H1 (cell line): ENCODE results near the gene DES. TPM values are rescaled to one million over a fixed set of nuclear protein-coding genes. Genes with fewer than 3 reads are reported as not detected.

Source experiments
- CTCF ChIA-PET: fragments of 300-600 bp; sonication (Branson Sonifier 250); formaldehyde crosslinking; loops from one replicate; lab custom pipeline; 2021; ENCODE audit not compliant: partially characterized antibody; lab: Charles Lee
- POLR2A ChIA-PET: fragments of 300-600 bp; sonication (Branson Sonifier 250); formaldehyde crosslinking; loops from one replicate; lab custom pipeline; 2021; ENCODE audit warnings: inconsistent platforms; ENCODE audit not compliant: partially characterized antibody; lab: Charles Lee
- DNase-seq, 2 experiments: peaks; one replicate each; pipeline versions ENCODE4 v3.0.0 to v3.0.0-alpha.2; 2010 to 2022; ENCODE audit warnings: low spot score in 2 of 2, low read depth in 1 of 2, mixed read lengths in 1 of 2
- FAIRE-seq: peaks from 2 replicates; lab custom pipeline; 2011; peaks lifted over from hg19 to GRCh38; lab: Jason Lieb, UNC
- H2AFZ ChIP-seq: 2 replicates; pipeline ENCODE4 v1.8.1; 2012; ENCODE audit warnings: low read length, inconsistent platforms
- H2AK5ac ChIP-seq: 2 replicates; pipeline ENCODE4 v1.6.1; 2013; ENCODE audit warnings: low read depth, low read length
- H2BK120ac ChIP-seq: replicated peaks from 2 replicates; pipeline ENCODE3; 2013; ENCODE audit warnings: low read depth, low read length, inconsistent platforms
- H2BK12ac ChIP-seq: 2 replicates; pipeline ENCODE4 v1.6.1; 2013; ENCODE audit warnings: low read depth, low read length
- H2BK15ac ChIP-seq: 2 replicates; pipeline ENCODE4 v1.6.1; 2013; ENCODE audit warnings: low read length
- H2BK20ac ChIP-seq: 2 replicates; pipeline ENCODE4 v1.6.1; 2013; ENCODE audit warnings: low read length
- H2BK5ac ChIP-seq: 2 replicates; pipeline ENCODE4 v1.6.1; 2013; ENCODE audit warnings: low read depth, low read length
- H3K14ac ChIP-seq: 2 replicates; pipeline ENCODE4 v1.6.1; 2013; ENCODE audit warnings: inconsistent platforms; ENCODE audit not compliant: insufficient read length
- H3K18ac ChIP-seq: 2 replicates; pipeline ENCODE4 v1.6.1; 2013; ENCODE audit warnings: low read length; ENCODE audit errors: extremely low read depth
- H3K23ac ChIP-seq: 2 replicates; pipeline ENCODE4 v1.6.1; 2013; ENCODE audit warnings: inconsistent platforms; ENCODE audit not compliant: insufficient read length
- H3K23me2 ChIP-seq: 2 replicates; pipeline ENCODE4 v1.6.1; 2013; ENCODE audit warnings: low read depth, low read length
- H3K27ac ChIP-seq: 2 replicates; pipeline ENCODE4 v1.6.1; 2011; ENCODE audit warnings: low read depth, low read length, inconsistent platforms
- H3K27me3 ChIP-seq, 4 experiments: replicated peaks in 1 of 4; 1 replicate in 1 of 4; 2 replicates in 3 of 4; pipeline versions ENCODE4 v1.6.1 to v1.8.1; 2011 to 2013; ENCODE audit warnings: low read length in 3 of 4, mild to moderate bottlenecking in 3 of 4, inconsistent platforms in 2 of 4, mixed read lengths in 2 of 4, moderate library complexity in 1 of 4; ENCODE audit not compliant: control insufficient read depth in 3 of 4, insufficient read depth in 3 of 4; ENCODE audit errors: extremely low read depth in 1 of 4
- H3K36me3 ChIP-seq, 4 experiments: 2 replicates each; pipeline versions ENCODE4 v1.6.1 to v1.8.1; 2011 to 2013; ENCODE audit warnings: mild to moderate bottlenecking in 4 of 4, low read length in 3 of 4, moderate library complexity in 2 of 4, control low read depth in 1 of 4, inconsistent platforms in 1 of 4; ENCODE audit not compliant: insufficient read depth in 4 of 4, control insufficient read depth in 2 of 4
- H3K4ac ChIP-seq: replicated peaks from 2 replicates; pipeline ENCODE3; 2013; ENCODE audit warnings: low read length, low read depth, mixed read lengths, inconsistent platforms; ENCODE audit not compliant: insufficient read length
- H3K4me1 ChIP-seq, 4 experiments: replicated peaks in 1 of 4; 1 replicate in 1 of 4; 2 replicates in 3 of 4; pipeline versions ENCODE4 v1.6.1 to v1.8.1; 2011 to 2013; ENCODE audit warnings: low read length in 3 of 4, inconsistent platforms in 2 of 4, mixed read lengths in 1 of 4; ENCODE audit not compliant: insufficient read depth in 4 of 4, control insufficient read depth in 3 of 4
- H3K4me2 ChIP-seq, 2 experiments: 2 replicates each; pipeline versions ENCODE4 v1.6.1 to v1.8.1; 2011 to 2013; ENCODE audit warnings: low read depth in 2 of 2, low read length in 2 of 2, control low read depth in 1 of 2, inconsistent platforms in 1 of 2, mild to moderate bottlenecking in 1 of 2; ENCODE audit not compliant: insufficient read depth in 1 of 2
- H3K4me3 ChIP-seq, 4 experiments: fragments of 200-600, 300-600 bp in 1 of 4; sonication (generic), shearing (Covaris generic), sonication (Bioruptor Twin) in 1 of 4; 2 replicates each; pipeline versions ENCODE4 v1.5.1 to v1.8.1; 2011 to 2016; ENCODE audit warnings: low read length in 4 of 4, low read depth in 3 of 4, control low read depth in 2 of 4, inconsistent platforms in 2 of 4, mild to moderate bottlenecking in 2 of 4, mixed read lengths in 1 of 4, moderate library complexity in 1 of 4; ENCODE audit not compliant: insufficient read depth in 2 of 4; ENCODE audit errors: extremely low read depth in 1 of 4
- H3K56ac ChIP-seq: replicated peaks from 2 replicates; pipeline ENCODE3; 2013; ENCODE audit warnings: low read depth, mild to moderate bottlenecking, mixed read lengths, low read length, inconsistent platforms; ENCODE audit not compliant: insufficient read length
- H3K79me1 ChIP-seq: 2 replicates; pipeline ENCODE4 v1.6.1; 2013; ENCODE audit warnings: low read depth, low read length, control low read depth
- H3K79me2 ChIP-seq, 2 experiments: 2 replicates each; pipeline versions ENCODE4 v1.6.1 to v1.8.1; 2012 to 2013; ENCODE audit warnings: low read length in 2 of 2, mild to moderate bottlenecking in 2 of 2, inconsistent platforms in 1 of 2; ENCODE audit not compliant: insufficient read depth in 2 of 2, control insufficient read depth in 1 of 2
- H3K9ac ChIP-seq, 4 experiments: replicated peaks in 1 of 4; 1 replicate in 1 of 4; 2 replicates in 3 of 4; pipeline versions ENCODE4 v1.6.1 to v1.8.1; 2011 to 2013; ENCODE audit warnings: low read depth in 3 of 4, low read length in 3 of 4, control low read depth in 2 of 4, mild to moderate bottlenecking in 2 of 4, moderate library complexity in 2 of 4, inconsistent platforms in 1 of 4; ENCODE audit errors: extremely low read depth in 1 of 4
- H3K9me3 ChIP-seq, 2 experiments: 2 replicates each; pipeline versions ENCODE4 v1.6.1 to v1.8.1; 2012 to 2013; ENCODE audit warnings: mild to moderate bottlenecking in 2 of 2, moderate library complexity in 2 of 2, control low read depth in 1 of 2, inconsistent platforms in 1 of 2, low read depth in 1 of 2, low read length in 1 of 2, mixed read lengths in 1 of 2; ENCODE audit not compliant: insufficient read depth in 2 of 2
- H4K20me1 ChIP-seq, 2 experiments: replicated peaks in 1 of 2; 2 replicates each; pipeline versions ENCODE3 to v1.8.1; 2011 to 2013; ENCODE audit warnings: inconsistent platforms in 2 of 2, low read length in 2 of 2, mild to moderate bottlenecking in 1 of 2; ENCODE audit not compliant: insufficient read depth in 2 of 2, control insufficient read depth in 1 of 2
- H4K5ac ChIP-seq: 2 replicates; pipeline ENCODE4 v1.6.1; 2013; ENCODE audit warnings: low read length, low read depth, mixed read lengths, inconsistent platforms; ENCODE audit not compliant: insufficient read length
- H4K8ac ChIP-seq: 2 replicates; pipeline ENCODE4 v1.8.0; 2013; ENCODE audit warnings: mild to moderate bottlenecking, moderate library complexity, low read length, inconsistent platforms; ENCODE audit not compliant: insufficient read depth; ENCODE audit errors: extremely low read depth
- H4K91ac ChIP-seq: replicated peaks from 2 replicates; pipeline ENCODE3; 2013; ENCODE audit warnings: low read length, mixed read lengths, inconsistent platforms; ENCODE audit not compliant: insufficient read length
- BCL11A ChIP-seq, 2 experiments: IDR thresholded peaks; one replicate each; pipeline ENCODE4 v1.6.1; 2011; ENCODE audit warnings: low read depth in 2 of 2, low read length in 2 of 2, mild to moderate bottlenecking in 2 of 2
- BRCA1 ChIP-seq: IDR thresholded peaks from 2 replicates; pipeline ENCODE4 v1.6.1; 2012; ENCODE audit warnings: low read depth, low read length, improper control_type of control experiment
- CBX5 ChIP-seq: fragments of 300-800, 300-1000 bp; sonication (generic); IDR thresholded peaks from 2 replicates; pipeline ENCODE4 v1.7.1; 2016; ENCODE audit warnings: antibody characterized with exemption, low read length, low read depth
- CHD1 ChIP-seq: IDR thresholded peaks from 2 replicates; pipeline ENCODE4 v1.6.1; 2012; ENCODE audit warnings: low read depth, low read length, improper control_type of control experiment
- GABPA ChIP-seq: IDR thresholded peaks from 2 replicates; pipeline ENCODE4 v1.6.1; 2011; ENCODE audit warnings: mild to moderate bottlenecking, low read length, moderate library complexity, borderline replicate concordance; ENCODE audit not compliant: insufficient read depth
- HDAC2 ChIP-seq, 2 experiments: fragments of 300-600 bp in 1 of 2; sonication (generic) in 1 of 2; IDR thresholded peaks; 2 replicates each; pipeline ENCODE4 v1.6.1; 2011 to 2012; ENCODE audit warnings: low read depth in 2 of 2, low read length in 2 of 2, mild to moderate bottlenecking in 2 of 2, moderate library complexity in 2 of 2, borderline replicate concordance in 1 of 2, inconsistent platforms in 1 of 2
- KDM4A ChIP-seq: IDR thresholded peaks from one replicate; pipeline ENCODE4 v1.7.1; 2012; ENCODE audit warnings: low read depth, mild to moderate bottlenecking, moderate library complexity, low read length, inconsistent platforms; ENCODE audit not compliant: severe bottlenecking
- MAFK ChIP-seq: IDR thresholded peaks from 2 replicates; pipeline ENCODE4 v1.6.1; 2012; ENCODE audit warnings: low read depth, mild to moderate bottlenecking, improper control_type of control experiment, low read length
- RBBP5 ChIP-seq: IDR thresholded peaks from 2 replicates; pipeline ENCODE4 v1.7.1; 2012; ENCODE audit warnings: low read depth, mild to moderate bottlenecking, inconsistent platforms, low read length, moderate library complexity, borderline replicate concordance
- RFX5 ChIP-seq: IDR thresholded peaks from 2 replicates; pipeline ENCODE4 v1.6.1; 2011; ENCODE audit warnings: low read depth, low read length, improper control_type of control experiment, borderline replicate concordance
- RXRA ChIP-seq: IDR thresholded peaks from 2 replicates; pipeline ENCODE4 v1.6.1; 2011; ENCODE audit warnings: low read depth, mild to moderate bottlenecking, low read length, moderate library complexity; ENCODE audit not compliant: insufficient read depth
- TCF12 ChIP-seq: IDR thresholded peaks from 2 replicates; pipeline ENCODE4 v1.6.1; 2011; ENCODE audit warnings: low read depth, mild to moderate bottlenecking, low read length
- WGBS, 2 experiments: shearing (Covaris generic) in 1 of 2; methylation state at CpG; one replicate each; pipeline versions ENCODE4 v1.1.6 to v1.1.7; 2013 to 2015; ENCODE audit warnings: low lambda C conversion rate in 2 of 2, mixed read lengths in 2 of 2, inconsistent platforms in 1 of 2, low coverage in 1 of 2, missing lambda C conversion rate in 1 of 2; ENCODE audit not compliant: insufficient replicate concordance in 2 of 2, insufficient coverage in 1 of 2, insufficient read length in 1 of 2; ENCODE audit errors: extremely low coverage in 1 of 2, missing lambda C conversion rate in 1 of 2; 5-methylcytosine and 5-hydroxymethylcytosine counted together
- polyA plus RNA-seq, 7 experiments: library from polyadenylated mRNA; depleted of rRNA in 3 of 7; stranded (reverse) in 5 of 7; unstranded in 2 of 7; fragments of >200 nt in 5 of 7; fragments of 200-250 nt in 2 of 7; gene quantifications; 1 replicate in 5 of 7; 2 replicates in 1 of 7; 4 replicates in 1 of 7; pipeline versions ENCODE4 v1.2.1 to v1.2.3, GENCODE V29; 2011 to 2013; ENCODE audit warnings: missing spikeins in 2 of 7, mixed read lengths in 2 of 7
- total RNA-seq: library from RNA; stranded (reverse); fragmentation: NEBNext Ultra II Directional; extraction: Animal tissue kit (Norgen Biotek cat#: 25700); gene quantifications from 2 replicates; pipeline ENCODE4 v1.2.1, GENCODE V29; 2021

DES gene
- total and polyA plus RNA-seq, 2 of the 8 experiments (the other 6 are each of a cell fraction or from before 2014, with no cell fraction given), result 1.8 to 4.3 TPM

DNA sequence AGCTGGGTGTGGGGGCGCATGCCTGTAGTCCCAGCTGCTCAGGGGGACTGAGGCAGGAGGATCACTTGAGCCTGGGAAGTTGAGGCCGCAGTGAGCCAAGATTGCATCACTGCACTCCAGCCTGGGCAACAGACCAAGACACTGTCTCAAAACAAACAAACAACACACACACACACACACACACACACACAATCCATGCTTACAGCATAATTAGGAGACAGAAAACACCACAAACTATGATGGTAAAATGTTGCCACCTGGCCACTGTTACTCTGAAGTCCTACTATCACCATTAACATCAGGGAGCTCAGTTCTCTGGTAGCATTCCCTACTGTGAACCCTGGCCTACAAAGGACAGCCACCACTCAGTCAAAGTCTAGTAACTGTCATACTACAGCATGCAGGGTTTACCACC, 48.7 kb upstream of the DES start:
- DNase-seq (no peak), FAIRE-seq (no peak)
- Histone ChIP-seq H3K4me3 (no peak overlapping the region), H2AK5ac (no peak overlapping the region), H3K36me3 (peaks cover 0 to 10% (median 3%) of the 10 kb centered on the region in 4 experiments; a peak in 3 of 8 replicates), H4K8ac (no peak overlapping the region), H2BK120ac (no peak overlapping the region), H3K4me1 (no peaks in the 10 kb centered on the region), H3K14ac (no peak overlapping the region), H3K18ac (no peak overlapping the region), H4K91ac (no peak overlapping the region), H3K23me2 (no peaks in the 10 kb centered on the region), H3K56ac (no peak overlapping the region), H3K9ac (no peak overlapping the region), H3K79me2 (no peaks in the 10 kb centered on the region), H2BK20ac (no peak overlapping the region), H4K5ac (no peak overlapping the region), H3K27me3 (no peaks in the 10 kb centered on the region; a peak in 1 of 7 replicates), H3K4ac (no peak overlapping the region), H3K4me2 (no peak overlapping the region), H2BK12ac (no peak overlapping the region), H2AFZ (no peak overlapping the region), H3K79me1 (no peaks in the 10 kb centered on the region), H2BK15ac (no peak overlapping the region), H2BK5ac (no peak overlapping the region), H3K23ac (no peak overlapping the region), H3K9me3 (no peaks in the 10 kb centered on the region), H4K20me1 (no peaks in the 10 kb centered on the region), H3K27ac (no peak overlapping the region)
- ChIA-PET CTCF (interaction anchor here (0.6 to 7.1 kb wide), 7 partner anchors 10 to 327 kb away, joined by 3 to 44 read pairs (median 3); no protein-coding TSS in a partner anchor), POLR2A (interaction anchor here (0.6 to 0.9 kb wide), 2 partner anchors 11 to 18 kb away, joined by 3 read pairs; no protein-coding TSS in a partner anchor)
- 45% methylated on average over 2 of the region's 2 CpGs; no CpG with 5 or more reads in 1 of the 2 experiments for WGBS, 2 experiments
- TF ChIP-seq RBBP5, result no peak
- TF ChIP-seq RFX5, result no peak
- no peak for TF ChIP-seq TCF12
- no peak for TF ChIP-seq GABPA
- TF ChIP-seq CBX5, result no peak
- no peak for TF ChIP-seq BCL11A (IDR thresholded peaks at IDR 0.05; ENCODE audit: low read depth in 2 of 2, low read length in 2 of 2)
- no peak for TF ChIP-seq CHD1
- no peak for TF ChIP-seq KDM4A
- TF ChIP-seq MAFK, result no peak
- TF ChIP-seq BRCA1, result no peak
- no peak for TF ChIP-seq HDAC2 (IDR thresholded peaks at IDR 0.05; ENCODE audit: borderline replicate concordance in 1 of 2, low read depth in 2 of 2, low read length in 2 of 2)
- TF ChIP-seq RXRA, result no peak
